Hepatocyte (in vitro differentiated cells): ENCODE results near the gene SZRD1.

ENCODE experiments used
- EZH2 ChIP-seq: fragments of 200-600 bp; sonication (generic); IDR thresholded peaks from 2 replicates; pipeline ENCODE4 v1.6.1; 2016; ENCODE audit warnings: antibody characterized with exemption, mild to moderate bottlenecking, borderline replicate concordance
- EZH2phosphoT487 ChIP-seq: fragments of 200-600 bp; sonication (generic); IDR thresholded peaks from one replicate; pipeline ENCODE4 v1.6.1; 2018; ENCODE audit warnings: antibody characterized with exemption, mild to moderate bottlenecking, low read depth, moderate library complexity; ENCODE audit not compliant: unreplicated experiment, severe bottlenecking
- TF ChIP-seq, protein P1 (sequence below): fragments of 200-600 bp; sonication (generic); IDR thresholded peaks from 2 replicates; pipeline ENCODE4 v1.5.1; 2016; ENCODE audit warnings: antibody characterized with exemption, mild to moderate bottlenecking; ENCODE audit not compliant: poor library complexity

DNA sequence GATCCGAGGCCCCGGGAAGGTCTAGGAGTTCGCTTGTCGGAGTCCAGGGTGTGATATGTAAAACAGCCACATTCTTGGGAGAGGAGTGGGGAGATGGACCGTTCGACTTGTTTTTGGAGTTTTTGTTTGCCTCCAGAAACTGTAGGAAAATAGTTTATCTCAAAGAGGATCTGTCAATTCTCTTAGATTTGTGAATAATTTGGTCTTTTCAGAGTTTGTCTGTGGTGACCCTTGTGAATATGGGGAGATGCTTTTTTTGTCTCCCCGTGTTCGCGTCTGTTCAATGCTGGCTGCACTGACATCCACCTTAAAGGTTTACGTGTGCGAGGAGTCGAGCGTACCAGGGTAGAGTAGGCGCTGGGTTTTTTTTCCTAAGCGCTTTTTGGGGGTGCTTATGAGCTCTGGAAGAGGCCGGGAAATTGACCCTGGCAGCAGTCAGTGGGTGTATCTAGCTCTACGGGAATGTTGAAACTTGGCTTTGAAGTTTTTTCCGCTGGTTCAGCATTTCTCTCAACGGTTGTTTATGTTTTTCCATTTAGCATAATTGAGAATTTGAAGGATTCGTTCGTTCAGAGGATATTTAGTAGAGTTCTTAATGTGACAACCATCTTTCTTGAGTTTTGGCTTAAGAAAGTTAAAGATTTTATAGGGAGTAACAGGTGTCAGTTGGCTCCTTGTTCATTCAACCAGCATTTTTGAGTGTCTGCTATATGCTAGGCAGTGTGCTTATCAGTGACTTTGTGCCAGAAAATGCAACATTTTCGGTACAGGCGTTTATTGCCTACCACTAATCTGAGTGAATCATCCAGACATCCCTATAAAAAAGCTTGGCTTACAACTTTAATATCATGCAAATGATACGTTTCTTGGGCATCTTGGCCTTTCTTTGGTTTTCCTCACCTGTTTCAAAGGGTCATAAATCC is 1.2 kb downstream of the SZRD1 start:
- TF ChIP-seq, protein P1, sequence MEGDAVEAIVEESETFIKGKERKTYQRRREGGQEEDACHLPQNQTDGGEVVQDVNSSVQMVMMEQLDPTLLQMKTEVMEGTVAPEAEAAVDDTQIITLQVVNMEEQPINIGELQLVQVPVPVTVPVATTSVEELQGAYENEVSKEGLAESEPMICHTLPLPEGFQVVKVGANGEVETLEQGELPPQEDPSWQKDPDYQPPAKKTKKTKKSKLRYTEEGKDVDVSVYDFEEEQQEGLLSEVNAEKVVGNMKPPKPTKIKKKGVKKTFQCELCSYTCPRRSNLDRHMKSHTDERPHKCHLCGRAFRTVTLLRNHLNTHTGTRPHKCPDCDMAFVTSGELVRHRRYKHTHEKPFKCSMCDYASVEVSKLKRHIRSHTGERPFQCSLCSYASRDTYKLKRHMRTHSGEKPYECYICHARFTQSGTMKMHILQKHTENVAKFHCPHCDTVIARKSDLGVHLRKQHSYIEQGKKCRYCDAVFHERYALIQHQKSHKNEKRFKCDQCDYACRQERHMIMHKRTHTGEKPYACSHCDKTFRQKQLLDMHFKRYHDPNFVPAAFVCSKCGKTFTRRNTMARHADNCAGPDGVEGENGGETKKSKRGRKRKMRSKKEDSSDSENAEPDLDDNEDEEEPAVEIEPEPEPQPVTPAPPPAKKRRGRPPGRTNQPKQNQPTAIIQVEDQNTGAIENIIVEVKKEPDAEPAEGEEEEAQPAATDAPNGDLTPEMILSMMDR = no peak
- TF ChIP-seq EZH2 (no peak), EZH2phosphoT487 (no peak)
